Osteoblast (primary cell): ENCODE data around the gene CCDC192. TPM values are rescaled to one million over a fixed set of nuclear protein-coding genes. Genes with fewer than 3 reads are reported as not detected.

Experiments used
- DNase-seq: peaks from one replicate; pipeline ENCODE4 v3.0.0; 2011; ENCODE audit warnings: low spot score, mixed read lengths; ENCODE audit not compliant: insufficient read length; ENCODE audit errors: missing footprints
- H2AFZ ChIP-seq: 2 replicates; pipeline ENCODE4 v1.6.0; 2011; ENCODE audit warnings: mild to moderate bottlenecking, low read length
- H3K27ac ChIP-seq: 2 replicates; pipeline ENCODE4 v1.5.1; 2011; ENCODE audit warnings: mild to moderate bottlenecking, low read depth, low read length, moderate library complexity
- H3K27me3 ChIP-seq: 2 replicates; pipeline ENCODE4 v1.6.0; 2012; ENCODE audit warnings: mild to moderate bottlenecking, control low read depth, inconsistent platforms, low read length, moderate library complexity; ENCODE audit not compliant: insufficient read depth
- H3K36me3 ChIP-seq: 2 replicates; pipeline ENCODE4 v1.5.1; 2011; ENCODE audit warnings: mild to moderate bottlenecking, low read length, control low read depth, moderate library complexity; ENCODE audit not compliant: insufficient read depth
- H3K4me1 ChIP-seq: 2 replicates; pipeline ENCODE4 v1.5.1; 2011; ENCODE audit warnings: mild to moderate bottlenecking, low read length, control low read depth, moderate library complexity; ENCODE audit not compliant: insufficient read depth
- H3K4me2 ChIP-seq: 2 replicates; pipeline ENCODE4 v1.6.0; 2011; ENCODE audit warnings: mild to moderate bottlenecking, low read length; ENCODE audit not compliant: insufficient read depth
- H3K4me3 ChIP-seq: fragments of 200-600 bp; sonication (generic); 3 replicates; pipeline ENCODE4 v1.5.1; 2012; ENCODE audit warnings: mild to moderate bottlenecking, low read length, inconsistent platforms; ENCODE audit not compliant: insufficient read depth
- H3K79me2 ChIP-seq: 2 replicates; pipeline ENCODE4 v1.6.0; 2012; ENCODE audit warnings: mild to moderate bottlenecking, low read length, control low read depth, inconsistent platforms; ENCODE audit not compliant: insufficient read depth
- H3K9me3 ChIP-seq: 2 replicates; pipeline ENCODE4 v1.5.1; 2011; ENCODE audit warnings: low read depth, low read length, control low read depth
- H4K20me1 ChIP-seq: 2 replicates; pipeline ENCODE4 v1.6.0; 2012; ENCODE audit warnings: mild to moderate bottlenecking, low read length, control low read depth; ENCODE audit not compliant: insufficient read depth
- total RNA-seq: library from RNA; depleted of rRNA; stranded (reverse); fragments of >200 nt; gene quantifications from 2 replicates; pipeline ENCODE4 v1.2.3, GENCODE V29; 2012
- TF ChIP-seq, protein P1 (sequence below): IDR thresholded peaks from 2 replicates; pipeline ENCODE4 v1.5.1; 2011; ENCODE audit warnings: mild to moderate bottlenecking, low read depth, low read length, moderate library complexity; ENCODE audit errors: extremely low read depth

The CCDC192 gene
- total RNA-seq, 1 donor: not detected

DNA sequence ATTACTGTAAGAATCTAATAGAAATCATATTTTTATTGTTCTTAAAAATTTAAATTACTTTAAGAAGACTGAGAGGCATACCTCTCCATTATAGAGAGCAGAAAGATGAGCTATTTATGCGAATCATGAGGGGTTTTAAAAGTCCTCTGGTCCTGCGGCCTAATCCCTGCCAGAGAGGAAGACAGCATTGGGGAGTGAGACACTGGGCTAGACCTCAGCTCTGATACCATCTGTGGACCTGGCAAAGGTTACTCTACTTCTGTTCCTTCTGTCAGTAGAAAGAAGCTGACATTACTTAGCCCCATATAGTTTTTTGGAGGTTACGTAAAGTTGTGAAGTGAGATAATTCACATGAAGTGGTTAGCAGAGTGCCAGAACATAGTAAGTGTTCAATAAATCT lies 103.6 kb downstream of the CCDC192 start:
- Histone ChIP-seq H3K27me3 (no peaks in the 10 kb centered on the region), H3K9me3 (no peaks in the 10 kb centered on the region), H3K36me3 (no peaks in the 10 kb centered on the region), H3K4me3 (no peak overlapping the region), H3K79me2 (no peaks in the 10 kb centered on the region), H2AFZ (no peak overlapping the region), H3K27ac (no peak overlapping the region), H3K4me2 (no peak overlapping the region), H4K20me1 (no peaks in the 10 kb centered on the region), H3K4me1 (peaks cover 12% of the 10 kb centered on the region)
- TF ChIP-seq, protein P1, sequence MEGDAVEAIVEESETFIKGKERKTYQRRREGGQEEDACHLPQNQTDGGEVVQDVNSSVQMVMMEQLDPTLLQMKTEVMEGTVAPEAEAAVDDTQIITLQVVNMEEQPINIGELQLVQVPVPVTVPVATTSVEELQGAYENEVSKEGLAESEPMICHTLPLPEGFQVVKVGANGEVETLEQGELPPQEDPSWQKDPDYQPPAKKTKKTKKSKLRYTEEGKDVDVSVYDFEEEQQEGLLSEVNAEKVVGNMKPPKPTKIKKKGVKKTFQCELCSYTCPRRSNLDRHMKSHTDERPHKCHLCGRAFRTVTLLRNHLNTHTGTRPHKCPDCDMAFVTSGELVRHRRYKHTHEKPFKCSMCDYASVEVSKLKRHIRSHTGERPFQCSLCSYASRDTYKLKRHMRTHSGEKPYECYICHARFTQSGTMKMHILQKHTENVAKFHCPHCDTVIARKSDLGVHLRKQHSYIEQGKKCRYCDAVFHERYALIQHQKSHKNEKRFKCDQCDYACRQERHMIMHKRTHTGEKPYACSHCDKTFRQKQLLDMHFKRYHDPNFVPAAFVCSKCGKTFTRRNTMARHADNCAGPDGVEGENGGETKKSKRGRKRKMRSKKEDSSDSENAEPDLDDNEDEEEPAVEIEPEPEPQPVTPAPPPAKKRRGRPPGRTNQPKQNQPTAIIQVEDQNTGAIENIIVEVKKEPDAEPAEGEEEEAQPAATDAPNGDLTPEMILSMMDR: no peak
- DNase-seq: no peak

DNA sequence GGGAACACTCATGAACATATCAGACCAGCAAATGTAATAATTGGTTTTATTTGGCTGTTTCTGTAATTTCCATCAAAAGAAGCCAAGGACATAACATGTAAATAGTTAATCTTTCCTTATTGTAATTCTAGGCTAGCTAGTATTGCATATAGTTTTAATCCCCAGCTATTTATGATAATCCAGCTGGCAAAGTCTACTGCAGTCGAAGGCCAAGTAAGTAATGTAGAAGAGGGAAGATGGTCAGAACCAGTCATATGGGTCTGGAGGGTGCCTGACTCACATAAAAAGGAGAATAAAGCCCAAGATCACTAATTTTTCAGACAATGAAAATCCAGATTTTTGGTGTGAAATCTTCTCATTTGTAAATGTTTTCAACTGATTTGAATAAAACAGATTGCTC lies 106.3 kb downstream of the CCDC192 start:
- H4K20me1 ChIP-seq: no peaks in the 10 kb centered on the region
- no peak overlapping the region for H2AFZ ChIP-seq
- peaks cover 19% of the 10 kb centered on the region for H3K4me1 ChIP-seq
- H3K36me3 ChIP-seq: no peaks in the 10 kb centered on the region
- H3K4me3 ChIP-seq: no peak overlapping the region
- no peak overlapping the region for H3K27ac ChIP-seq
- DNase-seq: no peak
- H3K9me3 ChIP-seq: no peaks in the 10 kb centered on the region
- no peak overlapping the region for H3K4me2 ChIP-seq
- no peaks in the 10 kb centered on the region for H3K79me2 ChIP-seq
- H3K27me3 ChIP-seq: no peaks in the 10 kb centered on the region
- TF ChIP-seq, protein P1: no peak

DNA sequence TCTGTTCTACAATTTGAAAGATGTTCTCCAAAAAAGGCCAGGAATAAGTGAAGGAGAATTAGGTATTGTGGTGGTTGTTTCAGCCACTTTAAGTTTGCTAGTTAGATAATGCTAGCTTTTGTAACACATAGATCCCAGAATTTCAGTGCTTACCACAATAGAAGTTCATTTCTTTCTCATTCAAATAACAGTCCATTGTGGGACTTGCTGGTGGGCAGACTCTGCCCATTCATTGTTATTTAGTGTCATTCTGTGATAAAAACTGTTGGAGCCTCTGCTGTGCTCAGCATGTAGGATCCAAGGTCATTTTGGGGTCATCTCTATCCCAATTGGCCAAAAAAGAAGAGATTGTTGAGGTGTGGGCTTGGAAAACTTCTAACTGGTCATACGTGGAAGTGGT lies 106.8 kb downstream of the CCDC192 start:
- no peaks in the 10 kb centered on the region for H3K36me3 ChIP-seq
- no peak for DNase-seq
- H3K27me3 ChIP-seq: no peaks in the 10 kb centered on the region
- TF ChIP-seq, protein P1: no peak
- no peak overlapping the region for H2AFZ ChIP-seq
- H3K27ac ChIP-seq: no peak overlapping the region
- no peak overlapping the region for H3K4me2 ChIP-seq
- no peaks in the 10 kb centered on the region for H3K9me3 ChIP-seq
- peaks cover 19% of the 10 kb centered on the region for H3K4me1 ChIP-seq
- H3K4me3 ChIP-seq: no peak overlapping the region
- no peaks in the 10 kb centered on the region for H3K79me2 ChIP-seq
- no peaks in the 10 kb centered on the region for H4K20me1 ChIP-seq

DNA sequence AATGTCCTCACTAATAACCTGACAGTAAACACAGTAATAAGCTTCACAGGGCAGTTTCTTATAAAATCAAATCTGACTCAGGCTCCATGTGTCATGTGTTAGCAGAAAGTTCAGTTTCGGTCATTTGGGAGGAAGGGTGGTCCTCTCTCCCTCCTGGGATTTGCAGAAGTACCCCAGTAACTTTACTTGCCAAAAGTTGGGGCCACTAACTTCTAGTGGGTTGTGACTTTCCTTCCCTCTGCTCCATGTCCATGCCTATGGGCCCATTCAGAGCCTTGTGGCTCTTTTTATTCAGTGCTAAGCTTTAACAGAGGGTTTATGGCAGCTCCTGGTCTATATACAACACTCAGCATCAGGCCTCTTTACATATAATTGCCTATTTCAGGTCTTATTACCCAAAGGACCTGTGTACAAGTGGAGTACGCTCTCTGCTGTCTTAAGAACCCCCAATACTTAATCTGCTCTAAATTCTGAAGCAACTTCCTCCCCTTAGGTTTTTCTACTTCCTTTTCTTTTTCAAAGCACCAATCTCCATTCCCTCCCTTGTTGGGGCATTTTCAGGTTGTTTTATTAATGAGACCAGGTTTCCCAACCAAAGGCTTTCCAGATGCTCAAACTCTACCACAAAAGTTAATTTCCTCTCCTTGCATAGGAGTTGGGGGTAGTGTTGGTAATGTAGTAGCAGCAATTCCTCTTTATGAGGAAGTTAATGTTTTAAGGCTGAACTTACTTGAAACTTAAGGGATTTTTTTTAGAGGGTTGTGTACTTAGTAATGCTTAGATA lies 107.7 kb downstream of the CCDC192 start:
- Histone ChIP-seq H4K20me1 (no peaks in the 10 kb centered on the region), H3K9me3 (no peaks in the 10 kb centered on the region), H3K27me3 (no peaks in the 10 kb centered on the region), H3K4me2 (no peak overlapping the region), H3K36me3 (no peaks in the 10 kb centered on the region), H3K27ac (no peak overlapping the region), H3K79me2 (no peaks in the 10 kb centered on the region), H3K4me3 (no peak overlapping the region), H2AFZ (no peak overlapping the region), H3K4me1 (peaks cover 19% of the 10 kb centered on the region)
- DNase-seq: no peak
- TF ChIP-seq, protein P1: no peak
